OCI-LY1 (cell line): ENCODE data around the gene CEACAM21.

Source experiments
- CTCF ChIP-seq: fragments of 200-600 bp; sonication (generic), shearing (Covaris generic); IDR thresholded peaks from 2 replicates; pipeline ENCODE4 v1.5.1; 2017; ENCODE audit warnings: mild to moderate bottlenecking, antibody characterized with exemption, low read length, moderate library complexity, mixed read lengths
- EZH2 ChIP-seq: fragments of 200-600 bp; sonication (generic), shearing (Covaris generic); IDR thresholded peaks from 2 replicates; pipeline ENCODE4 v1.8.0; 2017; ENCODE audit warnings: borderline replicate concordance, mixed run types, mild to moderate bottlenecking, antibody characterized with exemption, low read length, moderate library complexity, mixed read lengths

- TF ChIP-seq CTCF, result no peak
- no peak for TF ChIP-seq EZH2
These were observed 39.2 kb downstream of the CEACAM21 start for GRCh38 chr19:41615207-41615606.
